ENCODE measurements around the gene FAM171A2. TPM values are rescaled to one million over a fixed set of nuclear protein-coding genes. Genes with fewer than 3 reads are reported as not detected.

FAM171A2 gene
- total and polyA plus RNA-seq, 4 donors: 0.05 to 2.0 (median 0.45) TPM; not detected in 1

DNA sequence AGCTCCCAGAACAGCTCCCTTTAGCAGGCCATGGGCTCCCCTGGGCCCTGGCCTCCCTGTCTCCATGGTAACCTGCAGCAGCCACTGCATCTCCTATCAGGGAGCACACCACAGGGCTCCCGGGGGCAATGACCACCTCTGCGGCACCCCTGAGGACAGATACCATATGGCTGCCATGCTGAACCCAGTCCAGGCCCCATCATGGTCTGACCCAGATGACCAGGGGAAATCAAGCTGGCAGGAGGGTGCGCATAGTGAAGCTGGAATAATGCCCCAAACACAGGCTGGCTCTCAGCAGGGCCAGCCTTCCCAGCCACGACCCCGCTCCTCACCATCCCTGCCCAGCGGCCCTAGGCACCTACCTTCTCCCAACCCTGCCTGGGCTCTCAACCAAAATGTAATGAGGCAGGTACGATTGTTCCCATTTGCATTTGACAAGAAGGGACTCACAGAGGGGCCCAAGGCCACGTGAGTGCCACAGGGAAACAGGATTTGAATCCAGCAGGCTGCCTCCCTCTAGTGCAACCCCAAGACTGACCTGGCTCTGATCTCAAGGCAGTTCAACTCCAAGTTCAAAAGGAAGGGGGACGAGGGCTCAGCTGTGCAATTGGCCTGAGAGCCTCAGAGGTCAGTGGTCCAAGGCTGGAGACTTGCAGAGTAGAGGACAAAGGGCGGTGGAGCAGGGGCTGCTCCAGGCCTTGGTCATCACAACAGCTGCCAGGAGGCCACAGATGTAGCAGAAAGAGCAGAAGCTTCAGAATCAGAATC, 52.9 kb downstream of the FAM171A2 start:
- WGBS, 2 donors: 73 to 74% methylated on average over 10 of the region's 10 CpGs
- ATAC-seq (ENCODE audit: low FRiP score) (no peak), DNase-seq (peak in 1 of 2 donors; percentile 11)
- intact Hi-C loops (cut with DNase I): no loop called here
- H3K4me1 ChIP-seq (ENCODE audit: control insufficient read depth in 1 of 2, insufficient read depth in 2 of 2, low read length in 2 of 2): no peaks in the 10 kb centered on the region
- H3K36me3 ChIP-seq (ENCODE audit: control insufficient read depth in 1 of 2, insufficient read depth in 2 of 2, low read length in 1 of 2): no peaks in the 10 kb centered on the region
- H3K27me3 ChIP-seq (ENCODE audit: control insufficient read depth in 1 of 2, insufficient read depth in 2 of 2, low read length in 1 of 2): peaks cover 0 to under 1% of the 10 kb centered on the region in 2 donors
- no peaks in the 10 kb centered on the region for H3K9me3 ChIP-seq (ENCODE audit: control insufficient read depth, low read length)
- no peak overlapping the region for H3K27ac ChIP-seq (ENCODE audit: low read depth in 1 of 2, low read length in 2 of 2)
- no peak overlapping the region for H3K4me3 ChIP-seq (ENCODE audit: low read length in 2 of 2)

DNA sequence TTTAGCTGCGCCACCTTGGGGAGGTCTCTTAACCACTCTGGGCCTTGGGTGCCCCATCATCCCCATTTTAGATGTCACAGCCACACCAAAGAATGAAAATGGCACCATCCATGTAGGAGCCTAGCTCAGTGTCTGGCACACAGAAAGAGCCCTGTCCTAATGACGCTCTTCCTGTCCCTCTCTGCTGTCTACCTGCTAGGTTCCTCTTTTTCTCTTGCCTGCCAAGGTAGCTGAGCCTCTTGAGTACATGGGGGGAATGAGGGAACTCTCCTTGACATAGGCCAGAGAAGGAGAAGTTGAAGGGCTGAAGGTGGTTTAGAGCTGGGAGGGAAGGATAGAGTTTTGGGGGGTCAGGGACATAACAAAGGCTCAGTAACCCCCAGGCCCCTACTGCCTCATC, 53.5 kb downstream of the FAM171A2 start:
- ATAC-seq (ENCODE audit: low FRiP score): no peak
- Histone ChIP-seq H3K36me3 (ENCODE audit: control insufficient read depth in 1 of 2, insufficient read depth in 2 of 2, low read length in 1 of 2) (no peaks in the 10 kb centered on the region), H3K27me3 (ENCODE audit: control insufficient read depth in 1 of 2, insufficient read depth in 2 of 2, low read length in 1 of 2) (no peaks in the 10 kb centered on the region), H3K9me3 (ENCODE audit: control insufficient read depth, low read length) (no peaks in the 10 kb centered on the region), H3K27ac (ENCODE audit: low read depth in 1 of 2, low read length in 2 of 2) (no peak overlapping the region), H3K4me3 (ENCODE audit: low read length in 2 of 2) (no peak overlapping the region), H3K4me1 (ENCODE audit: control insufficient read depth in 1 of 2, insufficient read depth in 2 of 2, low read length in 2 of 2) (no peaks in the 10 kb centered on the region)
- intact Hi-C loops (cut with DNase I): no loop called here
- WGBS, 2 donors: 89 to 92% methylated on average over 2 of the region's 2 CpGs
- no peak for DNase-seq

GRCh38 chr17:44309472-44309871, 54.2 kb downstream of the FAM171A2 start:
- intact Hi-C loops (cut with DNase I): no loop called here
- DNase-seq: no peak
- Histone ChIP-seq H3K36me3 (ENCODE audit: control insufficient read depth in 1 of 2, insufficient read depth in 2 of 2, low read length in 1 of 2) (no peaks in the 10 kb centered on the region), H3K4me1 (ENCODE audit: control insufficient read depth in 1 of 2, insufficient read depth in 2 of 2, low read length in 2 of 2) (no peaks in the 10 kb centered on the region), H3K9me3 (ENCODE audit: control insufficient read depth, low read length) (no peaks in the 10 kb centered on the region), H3K4me3 (ENCODE audit: low read length in 2 of 2) (no peak overlapping the region), H3K27me3 (ENCODE audit: control insufficient read depth in 1 of 2, insufficient read depth in 2 of 2, low read length in 1 of 2) (no peaks in the 10 kb centered on the region), H3K27ac (ENCODE audit: low read depth in 1 of 2, low read length in 2 of 2) (no peak overlapping the region)
- WGBS, 2 donors: 61 to 83% methylated on average over 4 to 5 of the region's 5 CpGs
- no peak for ATAC-seq (ENCODE audit: low FRiP score)

DNA sequence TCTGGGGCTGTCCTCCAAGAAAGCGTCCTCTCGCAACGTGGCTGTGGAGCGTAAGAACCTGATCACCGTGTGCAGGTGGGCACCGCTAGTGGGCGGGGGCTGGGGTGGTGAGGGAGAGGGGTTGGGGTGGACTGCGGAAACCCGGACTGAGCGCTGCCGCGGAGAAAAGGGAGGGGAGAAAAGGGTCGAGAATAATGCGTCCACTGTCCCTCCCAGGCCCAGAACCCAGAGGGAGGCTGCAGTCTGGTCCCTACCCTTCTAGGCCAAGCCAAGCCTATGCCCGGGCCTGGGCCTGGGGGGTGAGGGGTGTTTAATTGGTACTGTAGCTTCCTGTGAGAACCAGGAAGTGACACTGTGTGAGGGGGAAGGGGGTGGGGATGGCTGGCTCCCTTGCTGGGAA, 54.8 kb downstream of the FAM171A2 start:
- no peak overlapping the region for H3K27ac ChIP-seq (ENCODE audit: low read depth in 1 of 2, low read length in 2 of 2)
- ATAC-seq (ENCODE audit: low FRiP score): peak; percentile 8
- no peaks in the 10 kb centered on the region for H3K27me3 ChIP-seq (ENCODE audit: control insufficient read depth in 1 of 2, insufficient read depth in 2 of 2, low read length in 1 of 2)

GRCh38 chr17:44308320-44308818, 55.3 kb downstream of the FAM171A2 start, which contains the start of gene RUNDC3A:
Gene RUNDC3A, plus strand, starts transcription at chr17:44308601. Its CDS starts 232 bp downstream, at chr17:44308833.
- no peak within 1 kb of the TSS for H3K27ac ChIP-seq (ENCODE audit: low read depth in 1 of 2, low read length in 2 of 2)
- H3K27me3 ChIP-seq (ENCODE audit: control insufficient read depth in 1 of 2, insufficient read depth in 2 of 2, low read length in 1 of 2): no peaks in the 10 kb centered on the region
- H3K9me3 ChIP-seq (ENCODE audit: control insufficient read depth, low read length): no peaks in the 10 kb centered on the region
- no peak within 1 kb of the TSS for H3K4me3 ChIP-seq (ENCODE audit: low read length in 2 of 2)
- ATAC-seq (ENCODE audit: low FRiP score) (peak; percentile 94), DNase-seq (peak; percentile 90 to 96)
- intact Hi-C loops (cut with DNase I): no loop called here
- H3K36me3 ChIP-seq (ENCODE audit: control insufficient read depth in 1 of 2, insufficient read depth in 2 of 2, low read length in 1 of 2): no peaks in the 10 kb centered on the region
- no peaks in the 10 kb centered on the region for H3K4me1 ChIP-seq (ENCODE audit: control insufficient read depth in 1 of 2, insufficient read depth in 2 of 2, low read length in 2 of 2)
- WGBS, 2 donors: 1% methylated on average over 27 to 39 of the region's 39 CpGs

More for the DNA sequence above, 54.8 kb downstream of the FAM171A2 start:
- H3K4me1 ChIP-seq (ENCODE audit: control insufficient read depth in 1 of 2, insufficient read depth in 2 of 2, low read length in 2 of 2): no peaks in the 10 kb centered on the region
- no peak overlapping the region for H3K4me3 ChIP-seq (ENCODE audit: low read length in 2 of 2)
- WGBS, 2 donors: 1% methylated on average over 15 of the region's 15 CpGs
- DNase-seq: no peak
- intact Hi-C loops (cut with DNase I): no loop called here
- no peaks in the 10 kb centered on the region for H3K9me3 ChIP-seq (ENCODE audit: control insufficient read depth, low read length)
- H3K36me3 ChIP-seq (ENCODE audit: control insufficient read depth in 1 of 2, insufficient read depth in 2 of 2, low read length in 1 of 2): no peaks in the 10 kb centered on the region

- no peak overlapping the region for H3K4me3 ChIP-seq (ENCODE audit: low read length in 2 of 2)
- no peaks in the 10 kb centered on the region for H3K36me3 ChIP-seq (ENCODE audit: control insufficient read depth in 1 of 2, insufficient read depth in 2 of 2, low read length in 1 of 2)
- ATAC-seq (ENCODE audit: low FRiP score): peak; percentile 53
- H3K4me1 ChIP-seq (ENCODE audit: control insufficient read depth in 1 of 2, insufficient read depth in 2 of 2, low read length in 2 of 2): no peaks in the 10 kb centered on the region
- intact Hi-C loops (cut with DNase I): no loop called here
- 1 to 2% methylated on average over 26 of the region's 26 CpGs for WGBS, 2 donors
- H3K27me3 ChIP-seq (ENCODE audit: control insufficient read depth in 1 of 2, insufficient read depth in 2 of 2, low read length in 1 of 2): no peaks in the 10 kb centered on the region
- H3K27ac ChIP-seq (ENCODE audit: low read depth in 1 of 2, low read length in 2 of 2): no peak overlapping the region
- peak in 1 of 2 donors; percentile 77 for DNase-seq
- no peaks in the 10 kb centered on the region for H3K9me3 ChIP-seq (ENCODE audit: control insufficient read depth, low read length)
Observed at GRCh38 chr17:44307387-44308186, 56.1 kb downstream of the FAM171A2 start.

DNA sequence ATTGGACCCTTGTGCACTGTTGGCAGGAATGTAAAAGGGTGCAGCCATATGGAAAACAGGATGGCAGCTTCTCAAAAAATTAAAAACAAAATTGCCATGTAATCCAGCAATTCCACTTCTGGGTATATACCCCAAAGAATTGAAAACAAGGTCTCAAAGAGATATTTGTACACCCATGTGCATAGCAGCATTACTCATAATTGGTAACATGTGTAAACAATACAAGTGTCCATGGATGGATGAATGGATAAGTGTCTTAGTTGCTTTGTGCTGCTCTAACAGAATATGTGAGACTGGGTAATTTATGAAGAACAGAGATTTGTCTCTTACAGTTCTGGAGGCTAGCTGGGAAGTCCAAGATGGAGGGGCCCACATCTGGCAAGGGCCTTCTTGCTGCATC, 59.0 kb downstream of the FAM171A2 start:
- ATAC-seq (ENCODE audit: low FRiP score) (no peak), DNase-seq (no peak)
- no peaks in the 10 kb centered on the region for H3K4me1 ChIP-seq (ENCODE audit: control insufficient read depth in 1 of 2, insufficient read depth in 2 of 2, low read length in 2 of 2)
- intact Hi-C loops (cut with DNase I): no loop called here
- no peaks in the 10 kb centered on the region for H3K36me3 ChIP-seq (ENCODE audit: control insufficient read depth in 1 of 2, insufficient read depth in 2 of 2, low read length in 1 of 2)
- H3K4me3 ChIP-seq (ENCODE audit: low read length in 2 of 2): no peak overlapping the region
- H3K9me3 ChIP-seq (ENCODE audit: control insufficient read depth, low read length): no peaks in the 10 kb centered on the region
- no peak overlapping the region for H3K27ac ChIP-seq (ENCODE audit: low read depth in 1 of 2, low read length in 2 of 2)
- H3K27me3 ChIP-seq (ENCODE audit: control insufficient read depth in 1 of 2, insufficient read depth in 2 of 2, low read length in 1 of 2): no peaks in the 10 kb centered on the region

All from aorta (tissue), 5 donors.